Body of pancreas (tissue), 4 donors: ENCODE measurements around the gene PRKAA1. TPM values are rescaled to one million over a fixed set of nuclear protein-coding genes. Genes with fewer than 3 reads are reported as not detected.
"Not testable (repeated sequence)": the region's sequence is repeated elsewhere in the genome, so short reads cannot be mapped to it uniquely, and the experiment has no call there.

Source experiments
- ATAC-seq: fragments of 150-250 bp; one replicate; pipeline ENCODE4 v1.9.1; 2016
- DNase-seq, 4 donors: peaks; one replicate each; pipeline ENCODE4 v3.0.0-alpha.2; 2019
- H3K27ac ChIP-seq, 4 donors: fragments of 200-600 bp; sonication (generic); 1 replicate in 3 of 4; 2 replicates in 1 of 4; pipeline versions ENCODE4 v1.5.1 to v1.6.1; 2016 to 2019; ENCODE audit warnings: mild to moderate bottlenecking in 1 of 4, mixed read lengths in 1 of 4, moderate library complexity in 1 of 4
- H3K27me3 ChIP-seq, 2 donors: fragments of 200-600 bp; sonication (generic); one replicate each; pipeline ENCODE4 v1.6.0; 2016; ENCODE audit warnings: mild to moderate bottlenecking in 1 of 2
- H3K36me3 ChIP-seq, 2 donors: fragments of 200-600 bp; sonication (generic); replicated peaks in 1 of 2; 2 replicates each; pipeline ENCODE4 v1.5.1; 2016; ENCODE audit warnings: low read depth in 2 of 2; ENCODE audit not compliant: insufficient read depth in 1 of 2
- H3K4me1 ChIP-seq: fragments of 200-600 bp; sonication (generic); one replicate; pipeline ENCODE4 v1.6.0; 2016
- H3K4me3 ChIP-seq, 2 donors: fragments of 200-600 bp; sonication (generic); 1 replicate in 1 of 2; 2 replicates in 1 of 2; pipeline ENCODE4 v1.5.1; 2016 to 2019
- H3K9me3 ChIP-seq, 3 donors: fragments of 200-600 bp; sonication (generic); 1 replicate in 2 of 3; 2 replicates in 1 of 3; pipeline ENCODE4 v1.5.1; 2016
- POLR2A ChIP-seq, 3 donors: fragments of 450-650 bp; IDR thresholded peaks; one replicate each; pipeline ENCODE4 v1.6.1; 2016; ENCODE audit warnings: antibody characterized with exemption in 3 of 3, mild to moderate bottlenecking in 2 of 3
- WGBS, 2 donors: methylation state at CpG; one replicate each; pipeline ENCODE4 v1.1.5; 2017; 5-methylcytosine and 5-hydroxymethylcytosine counted together
- intact Hi-C: fragments of 100-400 bp; cut with DNase I; formaldehyde crosslinking; loops from one replicate; pipeline ENCODE4 v1.15.1; 2023
- total RNA-seq, 2 donors: library from RNA; depleted of rRNA; stranded (reverse); fragments of >200 nt; gene quantifications; one replicate each; pipeline ENCODE4 v1.1.0, GENCODE V29; 2016
- TF ChIP-seq, protein P1 (sequence below), 7 experiments: fragments of 450-650 bp in 4 of 7; fragments of 200-600 bp in 3 of 7; sonication (generic) in 3 of 7; IDR thresholded peaks; one replicate each; pipeline ENCODE4 v1.5.1; 2016 to 2019; ENCODE audit warnings: antibody characterized with exemption in 7 of 7

The PRKAA1 gene
- total RNA-seq, 2 donors from 2014 or later, result 53.2 to 70.9 TPM

DNA sequence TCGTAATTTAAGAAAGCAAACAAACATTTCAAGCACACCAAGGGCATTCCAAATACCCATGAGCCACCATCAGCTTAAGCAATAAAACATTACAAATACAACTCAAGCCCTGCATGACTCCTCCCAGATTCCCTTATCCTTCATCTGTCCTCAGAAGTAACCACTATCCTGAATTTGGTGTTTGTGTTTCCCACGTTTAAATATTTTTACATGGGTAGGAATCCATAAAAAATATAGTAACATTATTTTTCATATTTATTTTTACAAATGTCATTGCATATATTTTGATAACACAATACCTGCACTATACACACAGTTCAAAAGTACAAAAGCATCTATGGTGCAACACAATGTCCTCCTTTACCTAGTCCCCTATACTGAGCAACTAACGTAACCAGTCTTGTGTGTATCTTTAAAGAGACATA lies 6.4 kb downstream of the PRKAA1 start:
- WGBS, 2 donors, result 38 to 42% methylated on average over 3 of the region's 3 CpGs
- H3K27me3 ChIP-seq, result no peaks in the 10 kb centered on the region
- H3K4me1 ChIP-seq, result peaks cover 37% of the 10 kb centered on the region
- no peaks in the 10 kb centered on the region for H3K9me3 ChIP-seq
- H3K4me3 ChIP-seq, result no peak overlapping the region
- TF ChIP-seq, protein P1, sequence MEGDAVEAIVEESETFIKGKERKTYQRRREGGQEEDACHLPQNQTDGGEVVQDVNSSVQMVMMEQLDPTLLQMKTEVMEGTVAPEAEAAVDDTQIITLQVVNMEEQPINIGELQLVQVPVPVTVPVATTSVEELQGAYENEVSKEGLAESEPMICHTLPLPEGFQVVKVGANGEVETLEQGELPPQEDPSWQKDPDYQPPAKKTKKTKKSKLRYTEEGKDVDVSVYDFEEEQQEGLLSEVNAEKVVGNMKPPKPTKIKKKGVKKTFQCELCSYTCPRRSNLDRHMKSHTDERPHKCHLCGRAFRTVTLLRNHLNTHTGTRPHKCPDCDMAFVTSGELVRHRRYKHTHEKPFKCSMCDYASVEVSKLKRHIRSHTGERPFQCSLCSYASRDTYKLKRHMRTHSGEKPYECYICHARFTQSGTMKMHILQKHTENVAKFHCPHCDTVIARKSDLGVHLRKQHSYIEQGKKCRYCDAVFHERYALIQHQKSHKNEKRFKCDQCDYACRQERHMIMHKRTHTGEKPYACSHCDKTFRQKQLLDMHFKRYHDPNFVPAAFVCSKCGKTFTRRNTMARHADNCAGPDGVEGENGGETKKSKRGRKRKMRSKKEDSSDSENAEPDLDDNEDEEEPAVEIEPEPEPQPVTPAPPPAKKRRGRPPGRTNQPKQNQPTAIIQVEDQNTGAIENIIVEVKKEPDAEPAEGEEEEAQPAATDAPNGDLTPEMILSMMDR (IDR thresholded peaks at IDR 0.05), result no peak
- TF ChIP-seq POLR2A (IDR thresholded peaks at IDR 0.05), result no peak
- DNase-seq (no peak), ATAC-seq (no peak)
- intact Hi-C loops, result no loop called here
- no peaks in the 10 kb centered on the region for H3K36me3 ChIP-seq
- no peak overlapping the region for H3K27ac ChIP-seq

DNA sequence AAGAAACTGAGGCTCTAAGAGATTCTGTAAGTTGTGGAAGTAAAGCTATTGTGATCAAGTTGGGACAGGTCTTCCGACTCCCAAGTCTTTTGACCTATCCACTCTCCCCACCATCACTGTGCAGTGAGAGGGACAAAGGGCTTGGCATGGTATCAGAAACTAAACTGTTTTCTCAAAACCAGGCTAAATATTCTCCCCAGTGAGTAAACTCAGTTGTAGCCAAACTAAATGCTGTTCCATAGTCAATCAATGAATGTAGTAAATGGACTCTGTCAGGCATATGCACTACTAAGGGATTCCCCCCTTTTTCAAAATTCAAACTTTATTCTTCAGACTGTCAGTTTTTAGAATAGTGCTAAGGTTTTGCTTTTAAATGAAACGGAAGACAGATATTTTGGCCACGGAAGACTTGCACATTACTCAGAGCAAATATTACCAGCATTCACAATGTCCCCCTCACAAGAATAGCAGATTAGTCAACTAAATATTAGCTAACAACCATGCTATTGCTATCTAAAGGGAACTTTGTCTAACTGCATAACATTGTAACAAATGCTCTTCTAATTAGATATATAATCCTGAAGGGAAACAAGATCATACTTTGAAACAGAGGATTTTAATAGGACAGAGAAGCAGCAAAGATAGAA lies 7.1 kb downstream of the PRKAA1 start:
- no peaks in the 10 kb centered on the region for H3K36me3 ChIP-seq
- H3K27me3 ChIP-seq, result no peaks in the 10 kb centered on the region
- ATAC-seq (no peak), DNase-seq (no peak)
- H3K9me3 ChIP-seq, result no peaks in the 10 kb centered on the region
- intact Hi-C loops, result no loop called here
- TF ChIP-seq, protein P1 (IDR thresholded peaks at IDR 0.05), result no peak
- TF ChIP-seq POLR2A (IDR thresholded peaks at IDR 0.05), result no peak
- 52 to 57% methylated on average over 3 of the region's 3 CpGs for WGBS, 2 donors
- peaks cover 30% of the 10 kb centered on the region for H3K4me1 ChIP-seq
- H3K4me3 ChIP-seq, result no peak overlapping the region
- H3K27ac ChIP-seq, result no peak overlapping the region

DNA sequence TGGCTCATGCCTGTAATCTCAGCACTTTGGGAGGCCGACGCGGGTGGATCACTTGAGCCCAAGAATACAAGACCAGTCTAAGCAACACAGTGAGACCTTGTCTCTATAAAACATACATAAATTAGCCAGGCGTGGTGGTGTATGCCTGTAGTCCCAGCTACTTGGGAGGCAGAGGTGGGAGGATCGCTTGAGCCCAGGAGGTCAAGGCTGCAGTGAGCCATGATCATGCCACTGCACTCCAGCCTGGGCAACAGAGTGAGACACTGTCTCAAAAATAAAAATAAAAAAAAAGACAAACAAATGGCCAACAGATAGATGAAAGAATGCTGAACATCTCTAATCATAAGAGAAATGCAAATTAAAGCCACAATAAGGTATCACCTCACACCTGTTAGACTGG lies 9.2 kb downstream of the PRKAA1 start:
- ATAC-seq, H3K9me3 ChIP-seq, H3K27ac ChIP-seq, intact Hi-C loops, DNase-seq, H3K4me3 ChIP-seq, H3K36me3 ChIP-seq, H3K27me3 ChIP-seq: not testable (repeated sequence)
- 94 to 99% methylated on average over 5 of the region's 5 CpGs for WGBS, 2 donors
- peaks cover 39% of the 10 kb centered on the region for H3K4me1 ChIP-seq

DNA sequence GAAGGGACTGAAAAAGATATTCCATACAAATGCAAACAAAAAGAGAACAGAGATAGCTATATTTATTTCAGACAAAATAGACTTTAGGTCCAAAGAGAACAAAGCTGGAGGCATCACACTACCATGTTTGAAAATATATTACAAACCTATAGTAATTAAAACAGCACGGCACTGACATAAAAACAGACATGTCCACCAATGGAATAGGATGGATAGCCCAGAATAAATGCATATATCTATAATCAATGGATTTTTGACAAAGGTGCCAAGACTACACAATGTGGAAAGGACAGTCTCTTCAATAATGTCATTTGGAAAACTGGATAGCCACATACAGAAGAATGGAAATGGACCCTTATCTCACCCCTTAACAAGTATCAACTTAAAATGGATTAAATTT lies 10.2 kb downstream of the PRKAA1 start:
- no peak for DNase-seq
- H3K36me3 ChIP-seq, result no peaks in the 10 kb centered on the region
- H3K27ac ChIP-seq, result no peak overlapping the region
- TF ChIP-seq POLR2A (IDR thresholded peaks at IDR 0.05), result no peak
- TF ChIP-seq, protein P1 (IDR thresholded peaks at IDR 0.05), result no peak
- H3K4me3 ChIP-seq, result no peak overlapping the region
- no peaks in the 10 kb centered on the region for H3K9me3 ChIP-seq
- ATAC-seq, result no peak
- H3K27me3 ChIP-seq, result no peaks in the 10 kb centered on the region
- 95 to 100% methylated on average over 1 of the region's 1 CpG for WGBS, 2 donors
- peaks cover 47% of the 10 kb centered on the region for H3K4me1 ChIP-seq
- intact Hi-C loops, result no loop called here

DNA sequence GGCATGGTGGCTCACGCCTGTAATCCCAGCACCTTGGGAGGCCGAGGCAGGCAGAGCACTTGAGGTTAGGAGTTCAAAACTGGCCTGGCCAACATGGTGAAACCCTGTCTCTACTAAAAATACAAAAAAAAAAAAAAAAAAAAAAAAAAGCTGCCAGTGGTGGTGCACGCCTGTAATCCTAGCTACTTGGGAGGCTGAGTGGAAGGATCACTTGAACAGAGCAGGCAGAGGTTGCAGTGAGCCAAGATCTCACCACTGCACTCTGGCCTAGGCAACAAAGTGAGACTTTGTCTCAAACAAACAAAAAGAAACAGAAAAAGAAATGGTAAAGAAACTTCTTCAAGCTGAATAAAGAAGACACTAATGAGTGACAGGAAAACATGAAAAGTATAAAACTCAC lies 11.5 kb downstream of the PRKAA1 start:
- DNase-seq, H3K27me3 ChIP-seq, H3K9me3 ChIP-seq, intact Hi-C loops, ATAC-seq, H3K4me3 ChIP-seq, H3K27ac ChIP-seq, H3K36me3 ChIP-seq: not testable (repeated sequence)
- WGBS, 2 donors, result 86 to 100% methylated on average over 3 of the region's 3 CpGs
- peaks cover 48% of the 10 kb centered on the region for H3K4me1 ChIP-seq

DNA sequence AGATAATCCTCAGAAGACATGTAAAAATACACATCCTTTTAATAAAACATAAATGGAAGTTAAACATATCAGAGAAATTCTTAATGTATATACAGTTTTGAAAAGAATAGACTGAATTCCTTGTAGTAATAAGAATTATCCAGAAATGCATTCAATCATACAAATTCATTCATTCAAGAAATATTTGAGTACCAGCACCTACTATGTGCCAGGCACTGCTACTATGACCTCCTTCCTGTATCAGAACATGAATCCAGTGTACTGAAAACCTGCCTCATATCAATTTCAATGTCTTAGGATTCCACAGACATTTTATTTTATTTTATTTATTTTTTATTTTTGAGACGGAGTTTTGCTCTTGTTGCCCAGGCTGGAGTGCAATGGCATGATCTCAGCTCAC lies 13.3 kb downstream of the PRKAA1 start:
- TF ChIP-seq, protein P1 (IDR thresholded peaks at IDR 0.05), result no peak
- TF ChIP-seq POLR2A (IDR thresholded peaks at IDR 0.05), result no peak
- Histone ChIP-seq H3K4me1 (peaks cover 38% of the 10 kb centered on the region), H3K36me3 (no peaks in the 10 kb centered on the region), H3K27me3 (no peaks in the 10 kb centered on the region), H3K4me3 (no peak overlapping the region), H3K27ac (no peak overlapping the region), H3K9me3 (no peaks in the 10 kb centered on the region)
- WGBS, 2 donors, result 83 to 100% methylated on average over 1 of the region's 1 CpG
- DNase-seq (no peak), ATAC-seq (no peak)
- intact Hi-C loops, result no loop called here
